ENCODE measurements around the gene TMEM254.
A peak's percentile ranks its signal among the peaks of the same experiment; 100 is the strongest.
"Not testable (repeated sequence)": the region's sequence is repeated elsewhere in the genome, so short reads cannot be mapped to it uniquely, and the experiment has no call there.

Gene TMEM254

DNA sequence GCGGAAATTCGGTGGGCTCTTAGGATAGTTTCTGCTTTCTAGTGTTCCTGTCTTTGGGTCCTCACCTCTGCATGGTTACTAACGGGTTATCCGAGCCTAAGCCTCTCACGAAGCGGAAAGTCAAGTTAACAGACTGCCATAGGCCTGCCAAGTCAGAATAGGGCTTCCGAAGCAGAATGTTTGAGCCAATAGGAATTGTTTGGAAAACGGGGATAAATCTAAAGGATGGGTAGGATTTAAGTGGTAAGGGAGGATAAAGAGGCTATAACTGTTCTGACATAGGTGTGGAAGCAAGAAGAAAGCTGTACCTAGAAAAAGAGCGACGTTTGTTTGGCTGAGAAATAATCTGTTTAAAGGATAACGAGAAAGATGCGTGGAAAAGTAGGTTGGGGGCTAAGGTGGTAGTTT lies 851 bp downstream of the TMEM254 start:
- H3K4me3 ChIP-seq (ENCODE audit: control insufficient read depth, low read depth, low read length) = peak overlapping the region; percentile 79
- DNase-seq (ENCODE audit: low read depth) = no peak
- TF ChIP-seq, protein P1, sequence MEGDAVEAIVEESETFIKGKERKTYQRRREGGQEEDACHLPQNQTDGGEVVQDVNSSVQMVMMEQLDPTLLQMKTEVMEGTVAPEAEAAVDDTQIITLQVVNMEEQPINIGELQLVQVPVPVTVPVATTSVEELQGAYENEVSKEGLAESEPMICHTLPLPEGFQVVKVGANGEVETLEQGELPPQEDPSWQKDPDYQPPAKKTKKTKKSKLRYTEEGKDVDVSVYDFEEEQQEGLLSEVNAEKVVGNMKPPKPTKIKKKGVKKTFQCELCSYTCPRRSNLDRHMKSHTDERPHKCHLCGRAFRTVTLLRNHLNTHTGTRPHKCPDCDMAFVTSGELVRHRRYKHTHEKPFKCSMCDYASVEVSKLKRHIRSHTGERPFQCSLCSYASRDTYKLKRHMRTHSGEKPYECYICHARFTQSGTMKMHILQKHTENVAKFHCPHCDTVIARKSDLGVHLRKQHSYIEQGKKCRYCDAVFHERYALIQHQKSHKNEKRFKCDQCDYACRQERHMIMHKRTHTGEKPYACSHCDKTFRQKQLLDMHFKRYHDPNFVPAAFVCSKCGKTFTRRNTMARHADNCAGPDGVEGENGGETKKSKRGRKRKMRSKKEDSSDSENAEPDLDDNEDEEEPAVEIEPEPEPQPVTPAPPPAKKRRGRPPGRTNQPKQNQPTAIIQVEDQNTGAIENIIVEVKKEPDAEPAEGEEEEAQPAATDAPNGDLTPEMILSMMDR (IDR thresholded peaks at IDR 0.05; ENCODE audit: control insufficient read depth, insufficient read depth, low read depth, low read length, missing control alignments) = no peak

DNA sequence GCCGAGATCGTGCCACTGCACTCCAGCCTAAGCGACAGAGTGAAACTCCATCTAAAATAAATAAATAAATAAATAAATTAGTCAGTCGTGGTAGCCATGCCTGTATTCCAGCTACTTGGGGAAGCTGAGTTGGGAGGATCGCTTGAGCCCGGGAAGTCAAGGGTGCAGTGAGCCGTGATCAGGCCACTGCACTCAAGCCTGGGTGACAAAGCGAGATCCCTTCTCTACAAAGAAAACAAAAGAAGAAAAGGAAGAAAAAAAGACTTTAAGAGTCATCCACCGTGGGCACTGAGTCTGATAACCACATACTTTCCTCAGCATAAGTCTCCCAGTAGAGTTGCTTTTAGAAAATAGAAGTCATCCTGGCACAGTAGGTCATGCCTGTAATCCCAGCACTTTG lies 2.6 kb downstream of the TMEM254 start:
- TF ChIP-seq, protein P1 (IDR thresholded peaks at IDR 0.05; ENCODE audit: control insufficient read depth, insufficient read depth, low read depth, low read length, missing control alignments) = no peak
- no peak for DNase-seq (ENCODE audit: low read depth)
- no peak overlapping the region for H3K4me3 ChIP-seq (ENCODE audit: control insufficient read depth, low read depth, low read length)

DNA sequence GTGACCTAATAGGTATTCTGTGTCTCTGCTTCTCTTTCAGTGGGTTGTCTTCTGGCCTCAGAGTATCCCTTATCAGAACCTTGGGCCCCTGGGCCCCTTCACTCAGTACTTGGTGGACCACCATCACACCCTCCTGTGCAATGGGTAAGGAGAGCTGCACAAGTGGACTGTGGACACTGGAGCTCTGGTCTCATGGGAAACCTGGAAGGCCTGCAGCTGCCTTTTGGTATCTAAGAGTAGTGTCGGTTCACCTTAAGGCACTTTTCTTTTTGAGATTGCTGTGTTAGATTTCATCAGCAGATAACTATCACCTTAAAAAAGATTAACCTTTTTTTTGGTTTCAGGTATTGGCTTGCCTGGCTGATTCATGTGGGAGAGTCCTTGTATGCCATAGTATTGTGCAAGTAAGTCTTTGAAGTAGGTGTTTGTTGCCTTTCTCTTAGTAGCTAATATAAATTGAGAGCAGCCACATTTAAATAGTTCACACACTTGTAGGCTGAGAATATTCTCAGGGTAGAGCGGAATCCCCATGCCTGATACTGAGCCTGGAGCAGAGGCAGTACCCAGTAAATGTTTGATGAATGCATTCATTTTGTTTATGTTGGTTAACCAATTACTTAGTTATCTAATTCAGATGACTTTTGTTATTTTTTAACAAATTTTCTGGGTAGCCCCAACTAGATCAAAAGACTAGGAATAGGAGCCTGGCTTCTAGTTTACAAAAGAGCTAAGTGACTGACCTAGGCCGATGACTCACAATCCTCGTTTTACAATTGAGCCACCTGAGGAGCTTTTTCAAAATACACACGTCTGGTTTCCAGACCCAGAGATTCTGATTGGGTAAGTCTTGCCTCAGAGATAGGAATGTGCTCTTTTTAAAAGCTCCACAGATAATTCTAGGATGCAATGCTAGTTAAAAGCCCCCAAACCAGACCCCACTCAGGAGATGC lies 3.6 kb downstream of the TMEM254 start:
- DNase-seq (ENCODE audit: low read depth) = no peak
- H3K4me3 ChIP-seq (ENCODE audit: control insufficient read depth, low read depth, low read length) = no peak overlapping the region
- TF ChIP-seq, protein P1 (IDR thresholded peaks at IDR 0.05; ENCODE audit: control insufficient read depth, insufficient read depth, low read depth, low read length, missing control alignments) = no peak

DNA sequence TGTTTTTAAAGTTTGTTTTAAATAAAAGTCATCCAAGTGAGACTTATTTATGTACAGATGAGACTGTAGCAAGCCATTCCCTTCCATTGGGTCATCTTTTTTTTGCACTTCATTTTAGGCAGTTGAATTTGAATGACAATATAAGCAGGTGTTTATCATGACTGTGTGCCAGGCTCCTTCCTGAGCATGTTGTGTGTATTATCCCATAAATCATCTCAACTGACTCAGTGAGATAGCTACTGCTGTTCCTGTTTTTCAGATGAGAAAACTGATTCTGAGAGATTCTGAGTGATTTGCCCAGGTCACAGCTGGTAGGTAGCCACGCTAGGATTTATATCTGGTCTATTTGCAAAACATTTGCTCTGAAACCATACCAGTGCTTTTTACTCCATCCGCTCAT lies 11.7 kb downstream of the TMEM254 start:
- TF ChIP-seq, protein P1 (IDR thresholded peaks at IDR 0.05; ENCODE audit: control insufficient read depth, insufficient read depth, low read depth, low read length, missing control alignments) = no peak
- no peak for DNase-seq (ENCODE audit: low read depth)
- H3K4me3 ChIP-seq (ENCODE audit: control insufficient read depth, low read depth, low read length) = no peak overlapping the region

DNA sequence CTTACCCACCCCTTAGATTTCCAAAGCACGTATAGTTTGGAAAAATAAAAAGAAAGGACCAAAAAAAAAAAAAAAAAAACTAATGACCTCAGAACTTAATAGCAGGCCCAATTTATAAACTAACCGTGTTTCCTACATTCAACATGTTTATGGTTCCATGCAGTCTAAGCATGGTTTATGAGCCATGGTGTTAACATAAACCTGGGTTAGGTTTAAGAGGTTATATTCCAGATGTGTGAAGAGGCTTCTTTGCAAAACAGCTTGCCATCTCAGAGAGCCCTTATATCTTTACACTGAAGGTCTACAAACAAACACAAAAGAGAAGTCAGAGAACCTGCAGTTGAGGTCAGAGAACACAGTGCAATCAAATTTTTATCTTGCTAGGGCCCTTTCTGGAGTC lies 15.8 kb downstream of the TMEM254 start:
- no peak overlapping the region for H3K4me3 ChIP-seq (ENCODE audit: control insufficient read depth, low read depth, low read length)
- no peak for DNase-seq (ENCODE audit: low read depth)
- TF ChIP-seq, protein P1 (IDR thresholded peaks at IDR 0.05; ENCODE audit: control insufficient read depth, insufficient read depth, low read depth, low read length, missing control alignments) = no peak

DNA sequence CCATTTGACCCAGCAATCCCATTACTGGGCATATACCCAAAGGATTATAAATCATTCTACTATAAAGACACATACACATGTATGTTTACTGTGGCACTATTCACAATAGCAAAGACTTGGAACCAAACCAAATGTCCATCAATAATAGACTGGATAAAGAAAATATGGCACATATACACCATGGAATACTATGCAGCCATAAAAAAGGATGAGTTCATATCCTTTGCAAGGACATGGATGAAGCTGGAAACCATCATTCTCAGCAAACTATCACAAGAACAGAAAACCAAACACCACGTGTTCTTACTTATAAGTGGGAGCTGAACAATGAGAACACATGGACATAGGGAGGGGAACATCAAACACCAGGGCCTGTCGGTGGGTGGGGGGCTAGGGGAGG lies 19.8 kb downstream of the TMEM254 start:
- DNase-seq (ENCODE audit: low read depth); H3K4me3 ChIP-seq (ENCODE audit: control insufficient read depth, low read depth, low read length): not testable (repeated sequence)

DNA sequence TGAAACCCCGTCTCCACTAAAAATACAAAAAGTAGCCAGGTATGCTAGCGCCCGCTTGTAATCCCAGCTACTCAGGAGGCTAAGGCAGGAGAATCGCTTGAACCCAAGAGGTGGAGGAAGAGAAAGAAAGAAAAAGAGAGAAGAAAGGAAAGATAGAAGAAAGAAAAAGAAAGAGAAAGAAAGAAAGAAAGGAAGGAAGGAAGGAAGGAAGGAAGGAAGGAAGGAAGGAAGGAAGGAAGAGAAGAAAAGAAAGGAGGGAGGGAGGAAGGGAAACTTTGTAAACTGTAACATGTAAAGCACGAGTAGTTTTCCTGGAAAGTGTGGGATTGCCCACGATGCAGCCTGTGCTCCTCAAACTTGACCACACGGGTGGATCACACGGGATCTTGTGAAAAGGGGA lies 20.8 kb downstream of the TMEM254 start:
- not testable (repeated sequence) for DNase-seq (ENCODE audit: low read depth); H3K4me3 ChIP-seq (ENCODE audit: control insufficient read depth, low read depth, low read length)

All from AG09309 (cell line).